Thoracic aorta (tissue), 2 donors: ENCODE data around the gene MAPK10. TPM values are rescaled to one million over a fixed set of nuclear protein-coding genes. Genes with fewer than 3 reads are reported as not detected.

ENCODE experiments used
- ATAC-seq: fragments of 150-250 bp; one replicate; pipeline ENCODE4 v1.8.0; 2017; ENCODE audit warnings: low read depth; ENCODE audit not compliant: insufficient number of reproducible peaks, low FRiP score
- DNase-seq: peaks from one replicate; pipeline ENCODE4 v3.0.0-alpha.2; 2020; ENCODE audit warnings: low spot score
- H3K27ac ChIP-seq, 2 donors: fragments of 200-600 bp; sonication (generic); 1 replicate in 1 of 2; 2 replicates in 1 of 2; pipeline ENCODE4 v1.5.1; 2016; ENCODE audit warnings: mild to moderate bottlenecking in 2 of 2, moderate library complexity in 2 of 2
- H3K27me3 ChIP-seq: fragments of 200-600 bp; sonication (generic); replicated peaks from 2 replicates; pipeline ENCODE4 v1.6.0; 2016; ENCODE audit warnings: mild to moderate bottlenecking; ENCODE audit not compliant: insufficient read depth
- H3K36me3 ChIP-seq: fragments of 200-600 bp; sonication (generic); one replicate; pipeline ENCODE4 v1.5.1; 2016
- H3K4me1 ChIP-seq, 2 donors: fragments of 200-600 bp; sonication (generic); 1 replicate in 1 of 2; 2 replicates in 1 of 2; pipeline versions ENCODE4 v1.5.1 to v1.6.0; 2016; ENCODE audit warnings: low read depth in 2 of 2, mild to moderate bottlenecking in 1 of 2; ENCODE audit not compliant: control insufficient read depth in 1 of 2
- H3K4me3 ChIP-seq: fragments of 200-600 bp; sonication (generic); 2 replicates; pipeline ENCODE4 v1.5.1; 2016; ENCODE audit warnings: mild to moderate bottlenecking
- H3K9me3 ChIP-seq: fragments of 200-600 bp; sonication (generic); 2 replicates; pipeline ENCODE4 v1.5.1; 2016
- CTCF ChIP-seq: fragments of 200-600 bp; sonication (generic); IDR thresholded peaks from one replicate; pipeline ENCODE4 v1.5.1; 2019; ENCODE audit warnings: antibody characterized with exemption
- total RNA-seq, 2 donors: library from RNA; depleted of rRNA; stranded (reverse); fragments of >200 nt; gene quantifications; one replicate each; pipeline versions ENCODE4 v1.1.0 to v1.2.3, GENCODE V29; 2016

The MAPK10 gene
- total RNA-seq, 2 donors from 2014 or later, result 28.8 to 44.7 TPM

- ATAC-seq, result no peak
These were observed 90.5 kb downstream of the MAPK10 start for GRCh38 chr4:86269354-86269753.

GRCh38 chr4:86264241-86264640, 95.6 kb downstream of the MAPK10 start:
- ATAC-seq (no peak), DNase-seq (no peak)
- no peak overlapping the region for H3K27ac ChIP-seq
- H3K4me3 ChIP-seq, result no peak overlapping the region
- no peaks in the 10 kb centered on the region for H3K9me3 ChIP-seq
- no peaks in the 10 kb centered on the region for H3K4me1 ChIP-seq
- no peak for TF ChIP-seq CTCF
- no peaks in the 10 kb centered on the region for H3K36me3 ChIP-seq
- no peaks in the 10 kb centered on the region for H3K27me3 ChIP-seq

More at GRCh38 chr4:86269354-86269753, 90.5 kb downstream of the MAPK10 start:
- peaks cover 3% of the 10 kb centered on the region for H3K9me3 ChIP-seq
- no peak for TF ChIP-seq CTCF
- H3K4me1 ChIP-seq, result no peaks in the 10 kb centered on the region
- no peaks in the 10 kb centered on the region for H3K27me3 ChIP-seq
- no peak overlapping the region for H3K4me3 ChIP-seq
- H3K36me3 ChIP-seq, result no peaks in the 10 kb centered on the region
- DNase-seq, result no peak
- H3K27ac ChIP-seq, result no peak overlapping the region

GRCh38 chr4:86261636-86262035, 98.2 kb downstream of the MAPK10 start:
- H3K4me1 ChIP-seq, result no peaks in the 10 kb centered on the region
- H3K4me3 ChIP-seq, result no peak overlapping the region
- no peaks in the 10 kb centered on the region for H3K9me3 ChIP-seq
- no peaks in the 10 kb centered on the region for H3K36me3 ChIP-seq
- ATAC-seq (no peak), DNase-seq (no peak)
- TF ChIP-seq CTCF, result no peak
- no peaks in the 10 kb centered on the region for H3K27me3 ChIP-seq
- H3K27ac ChIP-seq, result no peak overlapping the region

GRCh38 chr4:86256086-86256485, 103.8 kb downstream of the MAPK10 start:
- H3K9me3 ChIP-seq, result no peaks in the 10 kb centered on the region
- DNase-seq (no peak), ATAC-seq (no peak)
- H3K27ac ChIP-seq, result no peak overlapping the region
- H3K36me3 ChIP-seq, result no peaks in the 10 kb centered on the region
- no peaks in the 10 kb centered on the region for H3K4me1 ChIP-seq
- no peaks in the 10 kb centered on the region for H3K27me3 ChIP-seq
- no peak overlapping the region for H3K4me3 ChIP-seq
- TF ChIP-seq CTCF, result no peak

GRCh38 chr4:86250619-86251018, 109.2 kb downstream of the MAPK10 start:
- H3K4me3 ChIP-seq, result no peak overlapping the region
- no peak for ATAC-seq
- H3K27me3 ChIP-seq, result no peaks in the 10 kb centered on the region
- no peak for TF ChIP-seq CTCF
- H3K9me3 ChIP-seq, result no peaks in the 10 kb centered on the region
- no peak overlapping the region for H3K27ac ChIP-seq
- DNase-seq, result no peak
- no peaks in the 10 kb centered on the region for H3K4me1 ChIP-seq
- no peaks in the 10 kb centered on the region for H3K36me3 ChIP-seq
